Suppressor macrophage treated with lipopolysaccharide for 1 hour (primary cell): Measurements from ENCODE around the gene MSANTD1.

Experiments used
- DNase-seq, 3 donors: peaks; one replicate each; pipeline ENCODE4 v3.0.0-alpha.2; 2020 to 2022

MSANTD1 gene

GRCh38 chr4:3234171-3235029 is 14.6 kb upstream of the MSANTD1 start:
- DNase-seq, result no peak

- DNase-seq, result no peak
These were observed 14.0 kb upstream of the MSANTD1 start for GRCh38 chr4:3235030-3235345.

DNA sequence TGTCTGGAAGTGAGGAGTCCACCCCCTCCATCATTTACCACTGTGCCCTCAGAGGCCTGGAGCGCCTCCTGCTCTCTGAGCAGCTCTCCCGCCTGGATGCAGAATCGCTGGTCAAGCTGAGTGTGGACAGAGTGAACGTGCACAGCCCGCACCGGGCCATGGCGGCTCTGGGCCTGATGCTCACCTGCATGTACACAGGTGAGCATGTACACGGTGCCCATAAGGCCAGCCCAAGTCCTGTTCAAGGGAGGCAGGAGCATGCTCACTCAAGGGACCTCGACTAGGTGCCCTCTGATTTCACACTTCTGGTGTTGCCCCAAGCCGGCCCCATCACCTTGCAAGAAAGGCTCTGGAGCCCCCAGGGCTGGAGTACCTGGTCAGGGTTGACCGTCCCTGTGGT is 13.4 kb upstream of the MSANTD1 start:
- DNase-seq, result no peak

DNA sequence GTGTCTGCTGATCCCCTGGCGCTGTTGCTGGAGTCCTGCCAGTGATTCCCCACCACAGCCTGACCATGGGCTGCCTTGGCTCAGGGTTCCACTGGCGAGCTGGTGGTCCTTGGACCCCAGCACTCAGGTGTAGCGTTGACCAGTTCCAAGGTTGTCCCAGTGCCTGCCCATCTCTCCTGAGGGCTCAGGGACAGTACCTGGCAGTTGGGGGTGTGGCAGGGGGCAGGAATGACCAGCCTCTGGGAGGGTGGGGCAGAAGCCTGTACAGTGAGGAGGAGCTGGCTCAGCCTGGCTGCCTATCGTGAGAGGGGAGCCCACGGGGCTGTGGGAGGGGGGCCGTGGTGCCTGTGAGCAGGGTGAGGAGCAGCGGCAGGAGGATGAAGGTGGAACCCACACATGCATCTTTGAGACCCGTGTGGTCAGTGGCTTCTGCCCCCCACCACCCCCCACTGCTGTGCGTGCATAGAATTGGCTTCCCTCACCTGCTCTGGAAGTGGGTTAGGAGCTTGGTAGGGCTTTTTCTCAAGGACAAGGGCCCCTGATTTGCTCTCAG is 12.6 kb upstream of the MSANTD1 start:
- no peak for DNase-seq

GRCh38 chr4:3237266-3237665 is 11.7 kb upstream of the MSANTD1 start:
- DNase-seq, result no peak

DNA sequence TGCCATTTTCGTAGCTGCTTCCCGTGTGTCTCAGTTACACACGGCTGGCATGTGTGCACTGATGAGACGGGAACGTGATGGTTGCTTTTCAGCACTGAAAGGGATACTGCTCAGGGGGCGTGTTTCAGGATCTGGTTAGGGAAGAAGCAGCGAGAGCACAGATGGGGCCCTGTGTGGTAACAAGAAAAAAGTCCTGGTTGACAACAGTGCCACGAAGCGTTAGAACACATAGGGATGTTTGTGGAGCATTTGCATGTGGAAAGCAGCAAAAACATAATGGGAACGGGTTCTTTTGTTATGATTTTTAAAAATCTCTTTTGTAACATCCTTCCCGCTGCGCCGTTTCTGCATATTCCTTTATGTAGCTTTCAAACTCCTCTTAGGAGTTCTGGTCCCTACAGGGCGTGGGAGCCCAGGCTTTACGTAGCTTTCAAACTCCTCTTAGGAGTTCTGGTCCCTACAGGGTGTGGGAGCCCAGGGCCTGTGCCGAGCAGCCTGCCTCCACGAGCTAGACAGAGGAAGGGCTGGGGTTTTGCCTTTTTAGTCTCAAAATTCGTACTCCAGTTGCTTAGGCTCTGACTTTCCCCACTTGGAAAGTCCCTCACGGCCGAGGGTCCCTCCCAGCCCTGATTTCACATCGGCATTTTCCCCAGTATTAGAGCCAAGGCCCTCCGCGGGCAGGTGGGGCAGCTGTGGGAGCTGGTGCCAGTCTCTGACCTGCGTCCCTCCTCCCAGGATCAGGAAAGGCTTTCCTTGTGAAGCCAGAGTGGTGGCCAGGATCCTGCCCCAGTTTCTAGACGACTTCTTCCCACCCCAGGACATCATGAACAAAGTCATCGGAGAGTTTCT is 11.0 kb upstream of the MSANTD1 start:
- DNase-seq, result no peak

GRCh38 chr4:3238721-3239120 is 10.2 kb upstream of the MSANTD1 start:
- no peak for DNase-seq

DNA sequence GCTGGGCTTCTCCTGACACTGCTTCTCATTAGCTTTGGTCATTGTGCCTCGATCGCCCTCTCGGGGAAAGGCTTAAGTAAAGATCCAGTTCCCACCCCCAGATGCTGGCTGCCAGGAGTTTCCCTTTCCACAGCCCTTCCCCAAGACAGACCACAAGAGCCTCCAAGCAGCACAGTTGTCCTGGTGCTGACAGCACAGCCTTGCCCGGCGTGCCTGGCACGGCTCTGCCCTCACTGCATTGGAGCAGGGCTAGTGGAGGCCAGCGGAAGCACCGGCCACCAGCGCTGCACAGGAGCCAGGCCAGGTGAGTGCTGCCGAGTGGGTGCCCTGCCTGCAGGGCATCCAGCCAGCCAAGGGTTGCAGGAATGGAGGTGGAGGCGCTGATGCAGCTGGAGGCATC is 9.7 kb upstream of the MSANTD1 start:
- DNase-seq, result no peak

- no peak for DNase-seq
These were observed 8.7 kb upstream of the MSANTD1 start for GRCh38 chr4:3239998-3240920.

GRCh38 chr4:3240936-3241522 is 7.9 kb upstream of the MSANTD1 start:
- no peak for DNase-seq

DNA sequence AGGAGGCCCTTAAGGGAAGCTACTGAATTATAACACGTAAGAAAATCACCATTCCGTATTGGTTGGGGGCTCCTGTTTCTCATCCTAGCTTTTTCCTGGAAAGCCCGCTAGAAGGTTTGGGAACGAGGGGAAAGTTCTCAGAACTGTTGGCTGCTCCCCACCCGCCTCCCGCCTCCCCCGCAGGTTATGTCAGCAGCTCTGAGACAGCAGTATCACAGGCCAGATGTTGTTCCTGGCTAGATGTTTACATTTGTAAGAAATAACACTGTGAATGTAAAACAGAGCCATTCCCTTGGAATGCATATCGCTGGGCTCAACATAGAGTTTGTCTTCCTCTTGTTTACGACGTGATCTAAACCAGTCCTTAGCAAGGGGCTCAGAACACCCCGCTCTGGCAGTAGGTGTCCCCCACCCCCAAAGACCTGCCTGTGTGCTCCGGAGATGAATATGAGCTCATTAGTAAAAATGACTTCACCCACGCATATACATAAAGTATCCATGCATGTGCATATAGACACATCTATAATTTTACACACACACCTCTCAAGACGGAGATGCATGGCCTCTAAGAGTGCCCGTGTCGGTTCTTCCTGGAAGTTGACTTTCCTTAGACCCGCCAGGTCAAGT is 6.9 kb upstream of the MSANTD1 start:
- no peak for DNase-seq

- no peak for DNase-seq
These were observed 5.7 kb upstream of the MSANTD1 start for GRCh38 chr4:3243136-3243780.

DNA sequence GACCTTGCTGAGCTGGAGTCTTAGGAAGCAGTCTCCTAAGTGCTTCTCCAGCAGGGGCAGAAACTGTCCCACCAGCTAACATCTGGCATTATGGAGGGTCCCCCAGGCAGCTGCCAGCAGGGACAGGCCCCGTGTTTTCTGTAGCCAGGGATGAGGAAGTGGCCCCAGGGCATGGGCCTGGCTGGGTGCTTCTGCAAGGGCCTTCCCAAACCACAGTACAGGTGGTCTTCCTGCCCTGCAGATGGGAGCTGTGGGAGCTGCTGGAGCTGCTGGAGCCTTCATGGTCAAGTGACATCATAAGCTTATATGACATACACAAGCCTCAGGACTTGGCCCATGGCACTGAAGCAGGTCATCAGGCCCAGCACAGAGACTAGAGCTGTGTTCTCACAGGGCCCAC is 5.0 kb upstream of the MSANTD1 start:
- DNase-seq, result no peak

DNA sequence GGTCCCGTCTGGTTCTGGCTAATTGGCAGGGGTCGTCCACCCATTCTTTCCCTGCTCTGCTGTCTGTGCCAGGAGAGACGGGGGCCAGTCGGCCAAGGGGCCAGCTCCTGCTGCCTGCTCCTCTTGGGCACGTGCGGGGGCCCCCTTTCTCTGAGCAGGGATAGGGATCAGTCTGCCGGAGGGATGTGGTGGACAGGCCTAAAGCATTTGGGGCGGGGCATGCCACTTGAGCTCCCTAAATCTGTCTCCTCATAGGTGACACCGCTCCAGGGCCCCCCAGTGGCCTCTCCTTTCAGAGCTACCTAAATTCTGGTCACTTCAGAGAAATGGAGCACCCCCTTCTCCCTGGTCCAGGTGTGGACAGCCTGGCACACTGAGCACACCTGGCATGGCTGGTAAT is 4.2 kb upstream of the MSANTD1 start:
- DNase-seq, result no peak

DNA sequence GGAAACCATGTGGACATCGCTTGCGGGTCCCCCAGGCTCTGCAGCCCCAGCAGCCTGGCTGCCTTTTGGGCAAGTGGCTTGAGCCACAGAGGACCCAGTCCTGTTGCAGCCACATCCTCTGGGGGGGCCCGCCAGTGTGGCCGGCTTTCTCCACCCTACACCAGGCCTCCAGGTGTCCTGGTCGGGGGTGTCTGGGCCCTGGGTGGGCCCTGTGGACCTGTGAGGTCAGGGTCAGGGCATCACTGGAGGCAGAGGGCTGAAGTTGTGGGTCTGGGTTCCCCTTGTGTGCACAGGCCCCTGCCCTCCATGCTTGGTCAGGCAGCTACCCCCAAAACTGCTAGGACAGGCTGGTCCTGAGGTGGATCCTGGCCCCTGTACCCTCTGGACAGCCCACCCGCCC is 3.3 kb upstream of the MSANTD1 start:
- DNase-seq, result no peak

DNA sequence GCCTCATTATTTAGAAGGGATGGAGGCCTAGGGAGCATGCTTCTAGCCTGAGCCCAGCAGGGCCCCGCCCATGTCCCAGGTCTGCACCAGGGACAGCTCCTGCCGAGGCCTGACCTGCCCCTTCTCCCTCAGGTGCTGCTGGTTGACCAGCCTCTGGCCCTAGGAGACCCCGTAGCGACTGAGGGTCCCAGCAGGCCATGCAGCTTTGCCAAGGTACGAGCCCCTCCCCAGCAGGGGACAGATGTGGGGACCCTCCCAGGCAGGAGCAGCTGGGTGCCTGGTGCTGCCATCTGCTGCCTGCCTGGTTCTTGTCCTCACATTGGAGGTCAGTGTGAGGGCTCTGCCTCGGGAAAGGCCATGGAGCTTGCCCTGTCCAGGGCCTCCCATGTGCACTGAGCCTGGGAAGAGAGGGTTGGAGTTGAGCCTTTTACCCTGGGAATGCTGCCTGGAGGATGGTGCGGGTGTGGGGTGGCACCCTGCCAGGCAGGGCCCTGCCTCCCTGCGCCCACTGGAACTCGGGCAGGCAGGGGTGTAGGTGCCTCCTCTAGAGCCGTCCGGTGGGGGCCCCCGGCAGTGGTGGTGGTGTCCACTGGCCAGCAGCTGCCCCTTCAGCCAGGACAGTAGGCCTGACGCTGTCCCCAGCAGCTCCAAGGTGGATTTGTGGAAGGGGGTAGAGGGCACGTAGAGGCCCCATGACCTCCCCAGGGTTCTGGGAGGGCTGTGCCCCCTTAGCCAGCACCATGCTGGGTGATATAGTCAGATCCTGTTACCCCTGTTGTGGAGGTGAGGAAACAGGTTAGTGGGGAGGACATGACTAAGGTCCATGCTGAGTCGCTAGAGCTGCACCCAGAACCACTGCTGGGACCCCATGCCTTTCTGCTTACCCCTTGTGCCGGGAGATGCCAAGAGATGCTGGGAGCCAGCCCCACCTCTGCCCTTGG is 2.2 kb upstream of the MSANTD1 start:
- no peak for DNase-seq

GRCh38 chr4:3247399-3248177 is 1.4 kb upstream of the MSANTD1 start:
- DNase-seq, result no peak

- no peak for DNase-seq
These were observed 830 bp upstream of the MSANTD1 start for GRCh38 chr4:3248178-3248480.

GRCh38 chr4:3249711-3250437 is 915 bp downstream of the MSANTD1 start:
- no peak for DNase-seq
